Mucosa of rectum (tissue), 2 donors: ENCODE results near the gene CHP2.

ENCODE experiments used
- H3K27ac ChIP-seq, 2 donors: one replicate each; pipeline ENCODE4 v1.7.0; 2013; ENCODE audit warnings: inconsistent platforms in 2 of 2, low read depth in 2 of 2, low read length in 2 of 2
- H3K27me3 ChIP-seq, 2 donors: one replicate each; pipeline ENCODE4 v1.7.0; 2013; ENCODE audit warnings: low read length in 2 of 2; ENCODE audit not compliant: control insufficient read depth in 2 of 2, insufficient read depth in 2 of 2
- H3K36me3 ChIP-seq, 2 donors: one replicate each; pipeline ENCODE4 v1.7.0; 2013; ENCODE audit warnings: low read length in 2 of 2; ENCODE audit not compliant: control insufficient read depth in 2 of 2, insufficient read depth in 2 of 2
- H3K4me1 ChIP-seq, 2 donors: one replicate each; pipeline ENCODE4 v1.7.0; 2013; ENCODE audit warnings: low read length in 2 of 2, mild to moderate bottlenecking in 1 of 2; ENCODE audit not compliant: control insufficient read depth in 2 of 2, insufficient read depth in 2 of 2
- H3K4me3 ChIP-seq, 2 donors: one replicate each; pipeline ENCODE4 v1.7.0; 2013; ENCODE audit warnings: low read length in 2 of 2
- H3K9ac ChIP-seq, 2 donors: one replicate each; pipeline ENCODE4 v1.7.0; 2013; ENCODE audit warnings: low read length in 2 of 2, low read depth in 1 of 2, mild to moderate bottlenecking in 1 of 2
- H3K9me3 ChIP-seq, 2 donors: one replicate each; pipeline ENCODE4 v1.7.0; 2013; ENCODE audit warnings: low read length in 2 of 2; ENCODE audit not compliant: control insufficient read depth in 2 of 2
- donor health status: healthy.
- donor health status: Normal muscosa, but diverticular disease.

The CHP2 gene

GRCh38 chr16:23754594-23755483 lies at the start of gene CHP2:
CHP2 (plus strand) TSS chr16:23755026; CDS start chr16:23755050, 24 bp downstream.
- peaks cover 4 to 10% of the 10 kb centered on the region in 2 donors for H3K27me3 ChIP-seq
- peak within 1 kb of the TSS; percentile 73 to 83 for H3K4me3 ChIP-seq
- peak within 1 kb of the TSS; percentile 85 to 89 for H3K27ac ChIP-seq

GRCh38 chr16:23705517-23705902 lies 49.3 kb upstream of the CHP2 start:
- Histone ChIP-seq H3K9ac (no peak overlapping the region), H3K27ac (no peak overlapping the region), H3K36me3 (peaks cover 79 to 81% of the 10 kb centered on the region in 2 donors), H3K4me1 (no peaks in the 10 kb centered on the region), H3K4me3 (no peak overlapping the region), H3K9me3 (peaks cover 0 to 7% of the 10 kb centered on the region in 2 donors), H3K27me3 (no peaks in the 10 kb centered on the region)

More at GRCh38 chr16:23754594-23755483, at the start of gene CHP2:
- Histone ChIP-seq H3K9ac (peak within 1 kb of the TSS; percentile 68 to 89), H3K36me3 (peaks cover 6 to 12% of the 10 kb centered on the region in 2 donors), H3K4me1 (peaks cover 8 to 17% of the 10 kb centered on the region in 2 donors), H3K9me3 (no peaks in the 10 kb centered on the region)

GRCh38 chr16:23706439-23706838 lies 48.4 kb upstream of the CHP2 start:
- no peaks in the 10 kb centered on the region for H3K27me3 ChIP-seq
- H3K27ac ChIP-seq, result no peak overlapping the region
- H3K4me1 ChIP-seq, result peaks cover under 1 to 8% of the 10 kb centered on the region in 2 donors
- peaks cover 0 to 7% of the 10 kb centered on the region in 2 donors for H3K9me3 ChIP-seq
- peaks cover 81 to 82% of the 10 kb centered on the region in 2 donors for H3K36me3 ChIP-seq
- H3K9ac ChIP-seq, result no peak overlapping the region
- no peak overlapping the region for H3K4me3 ChIP-seq

- H3K9me3 ChIP-seq, result peaks cover 0 to 7% of the 10 kb centered on the region in 2 donors
- peaks cover 4 to 11% of the 10 kb centered on the region in 2 donors for H3K4me1 ChIP-seq
- H3K9ac ChIP-seq, result no peak overlapping the region
- H3K36me3 ChIP-seq, result peaks cover 58 to 59% of the 10 kb centered on the region in 2 donors
- no peak overlapping the region for H3K27ac ChIP-seq
- no peaks in the 10 kb centered on the region for H3K27me3 ChIP-seq
- H3K4me3 ChIP-seq, result no peak overlapping the region
Measured at GRCh38 chr16:23709536-23709935, 45.3 kb upstream of the CHP2 start.

- no peak overlapping the region for H3K9ac ChIP-seq
Measured at GRCh38 chr16:23710008-23710407, 44.8 kb upstream of the CHP2 start.

GRCh38 chr16:23710504-23710903 lies 44.3 kb upstream of the CHP2 start:
- Histone ChIP-seq H3K27me3 (no peaks in the 10 kb centered on the region), H3K4me3 (no peak overlapping the region), H3K9ac (no peak overlapping the region), H3K9me3 (peaks cover 0 to 7% of the 10 kb centered on the region in 2 donors), H3K27ac (peak overlapping the region in 1 of 2 donors; percentile 88), H3K36me3 (peaks cover 48 to 50% of the 10 kb centered on the region in 2 donors), H3K4me1 (peaks cover 4 to 11% of the 10 kb centered on the region in 2 donors)

More at GRCh38 chr16:23710008-23710407, 44.8 kb upstream of the CHP2 start:
- H3K36me3 ChIP-seq, result peaks cover 53 to 55% of the 10 kb centered on the region in 2 donors
- peaks cover 4 to 11% of the 10 kb centered on the region in 2 donors for H3K4me1 ChIP-seq
- H3K9me3 ChIP-seq, result peaks cover 0 to 7% of the 10 kb centered on the region in 2 donors
- H3K27me3 ChIP-seq, result no peaks in the 10 kb centered on the region
- no peak overlapping the region for H3K4me3 ChIP-seq
- H3K27ac ChIP-seq, result no peak overlapping the region

- H3K4me3 ChIP-seq, result peak overlapping the region; percentile 72 to 82
- peaks cover 0 to 7% of the 10 kb centered on the region in 2 donors for H3K9me3 ChIP-seq
- peaks cover 0 to 2% of the 10 kb centered on the region in 2 donors for H3K27me3 ChIP-seq
- H3K4me1 ChIP-seq, result peaks cover 4 to 11% of the 10 kb centered on the region in 2 donors
- peaks cover 36 to 37% of the 10 kb centered on the region in 2 donors for H3K36me3 ChIP-seq
- peak overlapping the region; percentile 82 to 83 for H3K9ac ChIP-seq
- peak overlapping the region; percentile 86 to 88 for H3K27ac ChIP-seq
Measured at GRCh38 chr16:23711785-23712184, 43.0 kb upstream of the CHP2 start.

- peak within 1 kb of the TSS; percentile 82 to 83 for H3K9ac ChIP-seq
- peaks cover 0 to 2% of the 10 kb centered on the region in 2 donors for H3K27me3 ChIP-seq
Measured at GRCh38 chr16:23712976-23713375, 41.9 kb upstream of the CHP2 start, which contains the start of gene ERN2. ERN2 (minus strand) TSS chr16:23713222; CDS start chr16:23713187, 35 bp downstream.

GRCh38 chr16:23716484-23716883 lies 38.3 kb upstream of the CHP2 start:
- Histone ChIP-seq H3K36me3 (no peaks in the 10 kb centered on the region), H3K27me3 (peaks cover 0 to 2% of the 10 kb centered on the region in 2 donors), H3K9ac (no peak overlapping the region), H3K27ac (no peak overlapping the region), H3K9me3 (no peaks in the 10 kb centered on the region), H3K4me3 (no peak overlapping the region), H3K4me1 (peaks cover 2 to 3% of the 10 kb centered on the region in 2 donors)

More at GRCh38 chr16:23712976-23713375, 41.9 kb upstream of the CHP2 start, which contains the start of gene ERN2:
- H3K27ac ChIP-seq, result peak within 1 kb of the TSS; percentile 86 to 88
- peaks cover 0 to 7% of the 10 kb centered on the region in 2 donors for H3K9me3 ChIP-seq
- peaks cover 26 to 27% of the 10 kb centered on the region in 2 donors for H3K36me3 ChIP-seq
- H3K4me3 ChIP-seq, result peak within 1 kb of the TSS; percentile 72 to 82
- H3K4me1 ChIP-seq, result peaks cover 4 to 11% of the 10 kb centered on the region in 2 donors
